GM18873 (cell line): ENCODE measurements around the gene SEMA6A.

Experiments
- ATAC-seq: cut with Tn5 transposase; IDR thresholded peaks from one replicate; pipeline ENCODE4 v1.9.1; 2021; ENCODE audit warnings: mild to moderate bottlenecking, moderate library complexity, moderate number of reproducible peaks; ENCODE audit not compliant: unreplicated experiment, low FRiP score

The SEMA6A gene

DNA sequence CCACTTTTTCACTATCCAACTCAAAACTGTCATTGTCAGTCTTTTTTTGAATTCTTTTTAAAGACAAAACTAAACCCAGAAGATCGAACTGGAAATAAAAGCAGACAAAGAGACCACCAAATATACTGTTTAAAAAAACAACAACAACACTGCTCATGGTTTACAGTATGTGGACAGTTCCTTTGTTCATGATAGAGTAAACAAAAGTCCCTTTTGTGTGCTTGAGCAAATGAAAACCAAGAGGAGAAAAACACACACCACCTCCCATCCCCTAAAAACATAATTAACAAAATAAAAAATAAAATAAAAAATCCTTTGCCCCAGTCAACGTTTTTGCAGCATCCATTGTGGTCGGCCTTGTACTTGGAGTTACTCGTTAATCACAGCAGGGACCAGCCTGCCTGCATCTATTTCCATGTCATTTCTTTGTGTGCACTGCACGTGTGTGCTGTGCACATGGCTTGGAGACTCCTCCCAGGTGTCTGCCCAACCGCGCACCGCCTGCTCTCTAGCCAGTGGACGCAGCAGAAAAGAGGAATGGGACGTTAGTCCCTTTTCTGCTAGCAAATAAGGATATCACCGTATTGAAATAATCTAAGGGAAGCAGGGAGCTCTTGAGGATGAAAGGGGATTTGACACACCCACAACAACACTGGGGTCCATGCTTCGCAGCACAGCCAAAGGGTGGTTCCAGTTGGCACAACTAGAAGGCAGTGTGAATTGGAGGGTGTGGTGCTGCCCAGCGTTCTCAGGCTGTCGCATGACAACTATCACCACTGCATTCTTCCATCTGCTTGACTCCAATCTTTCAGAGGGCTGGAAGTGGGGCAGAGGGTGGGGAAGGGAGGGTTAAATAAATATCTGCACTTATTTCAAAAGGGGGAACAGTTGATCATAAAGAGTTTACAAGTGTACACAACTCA lies 130.0 kb downstream of the SEMA6A start:
- no peak for ATAC-seq

GRCh38 chr5:116442931-116443551 lies 131.6 kb downstream of the SEMA6A start:
- no peak for ATAC-seq

DNA sequence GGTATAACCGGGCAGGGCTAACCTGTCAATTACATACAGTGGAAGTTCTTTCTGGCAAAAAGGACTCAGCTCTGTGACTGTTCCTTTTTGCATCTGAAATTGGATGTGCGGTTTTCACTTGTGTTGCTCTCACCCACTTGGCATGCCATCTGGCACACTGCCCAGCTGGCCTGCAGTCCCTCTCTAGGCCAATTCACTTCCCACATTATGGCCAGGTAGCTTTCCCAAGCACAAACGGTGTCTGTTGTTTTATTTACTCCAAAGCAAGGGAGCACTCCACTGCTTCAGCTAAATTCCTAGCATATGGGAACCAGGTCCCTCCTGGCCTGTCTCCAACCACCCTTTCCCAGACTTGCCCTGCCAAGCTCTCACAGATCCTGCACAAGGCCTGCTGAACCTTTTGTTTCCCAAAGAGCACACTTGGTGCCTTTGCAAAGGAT lies 132.5 kb downstream of the SEMA6A start:
- ATAC-seq = no peak

DNA sequence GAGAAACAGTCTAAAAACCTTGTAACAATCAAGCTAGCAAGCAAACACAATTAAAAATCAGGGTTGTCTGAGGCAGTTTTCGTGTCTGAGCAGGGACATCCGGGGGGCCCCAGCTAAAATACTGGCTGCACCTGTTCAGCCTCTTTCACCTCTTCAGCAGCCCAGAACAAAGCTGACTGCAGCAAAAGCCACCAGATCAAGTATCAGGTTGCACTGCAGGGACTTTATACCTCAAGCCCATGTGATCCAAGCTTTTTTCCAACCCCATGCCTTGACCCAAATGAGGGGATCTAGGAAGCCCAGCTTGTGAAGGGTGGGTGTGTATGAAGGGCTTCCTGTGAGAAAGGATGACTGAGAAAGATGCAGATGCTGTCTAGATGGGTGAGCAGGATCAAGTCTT lies 133.4 kb downstream of the SEMA6A start:
- no peak for ATAC-seq

GRCh38 chr5:116440457-116441001 lies 134.1 kb downstream of the SEMA6A start:
- ATAC-seq = no peak

DNA sequence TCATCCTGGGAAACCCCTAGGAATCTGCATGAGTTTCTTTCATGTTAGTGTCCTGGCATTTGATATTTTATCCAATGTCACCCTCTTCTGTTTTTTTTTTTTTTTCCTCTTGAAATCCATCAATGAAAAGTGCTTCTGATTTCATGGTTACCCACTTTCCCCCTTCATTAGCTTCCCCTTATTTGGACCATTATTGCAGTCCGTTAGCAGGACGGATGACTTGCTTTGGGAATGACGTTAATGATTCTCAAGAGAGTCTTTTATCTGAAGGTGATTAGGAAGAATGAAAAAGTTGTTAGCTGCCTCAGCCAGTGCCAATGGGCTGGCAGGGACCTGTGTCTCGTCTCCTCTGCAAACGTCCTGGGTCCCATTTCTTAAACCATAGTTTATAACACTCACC lies 134.7 kb downstream of the SEMA6A start:
- ATAC-seq = no peak

DNA sequence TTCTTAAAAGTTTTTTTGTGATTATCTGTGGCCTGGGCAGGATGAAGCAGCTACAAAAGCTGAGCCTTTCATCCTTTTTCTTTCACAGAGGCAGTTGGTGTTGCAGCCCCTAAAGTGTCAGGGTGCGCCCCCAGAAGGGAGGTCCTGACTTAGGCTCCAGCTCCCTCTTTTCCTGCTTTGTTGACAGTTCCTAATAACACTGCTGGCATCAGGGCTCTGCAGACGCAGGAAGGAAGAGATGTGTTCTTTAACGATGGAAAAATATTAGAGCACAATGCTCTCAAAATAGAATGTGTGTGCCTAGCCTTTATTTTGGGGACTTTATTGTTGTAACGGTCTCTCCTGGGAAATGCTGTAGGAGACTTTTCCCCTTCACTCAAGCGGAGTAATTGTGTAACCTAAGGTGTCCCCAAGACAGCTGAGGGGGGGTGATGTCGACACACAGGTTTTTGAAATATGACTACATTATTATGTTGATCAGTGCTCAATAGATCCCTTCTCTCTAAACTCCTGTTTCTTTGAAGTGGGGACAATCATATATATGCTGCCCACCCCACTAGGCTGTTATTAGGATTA lies 135.6 kb downstream of the SEMA6A start:
- no peak for ATAC-seq

GRCh38 chr5:116437922-116438578 lies 136.6 kb downstream of the SEMA6A start:
- ATAC-seq = no peak

- no peak for ATAC-seq
Observed at GRCh38 chr5:116437351-116437705, 137.3 kb downstream of the SEMA6A start.

GRCh38 chr5:116436674-116437350 lies 137.8 kb downstream of the SEMA6A start:
- ATAC-seq = no peak

GRCh38 chr5:116428966-116429365 lies 145.7 kb downstream of the SEMA6A start:
- ATAC-seq = no peak

DNA sequence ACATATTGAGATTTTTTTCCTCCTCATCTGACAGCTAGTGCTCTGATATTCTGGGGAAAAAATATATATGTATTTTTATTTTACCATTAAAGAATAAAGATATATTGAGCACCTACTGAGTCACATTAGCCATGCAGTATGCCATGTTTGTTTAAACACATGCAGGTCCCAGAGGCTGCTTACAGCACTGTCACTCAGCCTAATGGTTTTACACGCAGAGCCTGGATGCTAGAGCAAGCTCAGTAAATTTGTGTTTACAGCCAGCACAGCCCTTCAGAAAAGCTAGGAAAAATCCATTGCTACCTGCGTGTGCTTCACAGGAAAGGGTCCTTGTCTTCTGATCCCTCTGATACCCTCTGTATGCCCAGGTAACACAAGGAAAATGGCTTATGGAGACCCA lies 146.2 kb downstream of the SEMA6A start:
- ATAC-seq = no peak

DNA sequence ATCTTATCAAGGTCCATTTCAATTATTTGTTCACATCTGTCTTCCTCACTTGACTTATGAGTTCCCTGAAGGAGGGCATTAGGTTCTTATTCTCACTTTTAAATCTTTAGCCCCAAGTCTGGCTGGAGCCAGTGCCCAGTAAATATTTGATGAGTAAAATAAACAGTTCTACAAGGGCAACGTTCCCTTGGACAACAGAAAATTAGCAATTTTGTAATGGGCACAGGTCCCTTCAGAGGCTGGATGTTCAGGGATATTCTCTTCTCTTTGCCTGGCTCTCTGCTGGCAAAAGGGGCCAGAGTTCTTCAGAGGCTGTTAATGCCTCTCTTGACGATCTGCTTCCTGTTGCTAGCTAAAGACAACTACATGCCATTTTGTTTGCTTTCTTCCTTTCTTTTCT lies 149.7 kb downstream of the SEMA6A start:
- no peak for ATAC-seq

- no peak for ATAC-seq
Observed at GRCh38 chr5:116424258-116424615, 150.4 kb downstream of the SEMA6A start.

DNA sequence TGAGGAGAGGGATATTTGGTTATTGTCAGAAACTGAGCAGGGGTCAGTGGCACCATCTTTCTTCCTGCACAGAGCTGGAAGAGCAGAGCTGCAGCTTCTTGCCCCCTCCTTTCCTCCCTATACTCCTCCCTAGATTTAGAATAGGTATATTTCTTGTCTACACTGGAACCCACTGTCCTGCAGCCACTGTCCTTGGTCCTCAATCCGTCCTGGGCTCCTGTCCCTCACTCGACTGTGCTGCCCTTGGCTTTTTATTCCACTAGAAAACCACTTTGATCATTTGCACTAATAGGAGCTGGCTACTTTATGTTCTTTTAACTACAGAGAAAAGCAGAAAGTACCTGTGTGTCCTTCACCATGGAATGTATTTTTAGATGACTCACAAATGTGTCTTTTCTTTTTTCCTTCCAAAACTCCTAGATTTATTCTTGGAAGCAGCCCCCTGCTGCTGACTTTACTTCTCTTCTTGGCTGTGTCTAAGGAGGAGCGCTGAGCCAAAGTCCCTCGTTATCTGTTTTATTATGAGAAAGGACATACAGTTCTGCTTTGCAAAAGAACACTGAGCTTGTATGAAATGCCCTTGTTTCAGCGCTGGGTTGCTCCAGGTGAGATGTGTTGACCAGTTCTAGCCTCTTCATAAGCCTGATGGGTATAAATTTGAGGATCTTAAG lies 150.9 kb downstream of the SEMA6A start:
- no peak for ATAC-seq

DNA sequence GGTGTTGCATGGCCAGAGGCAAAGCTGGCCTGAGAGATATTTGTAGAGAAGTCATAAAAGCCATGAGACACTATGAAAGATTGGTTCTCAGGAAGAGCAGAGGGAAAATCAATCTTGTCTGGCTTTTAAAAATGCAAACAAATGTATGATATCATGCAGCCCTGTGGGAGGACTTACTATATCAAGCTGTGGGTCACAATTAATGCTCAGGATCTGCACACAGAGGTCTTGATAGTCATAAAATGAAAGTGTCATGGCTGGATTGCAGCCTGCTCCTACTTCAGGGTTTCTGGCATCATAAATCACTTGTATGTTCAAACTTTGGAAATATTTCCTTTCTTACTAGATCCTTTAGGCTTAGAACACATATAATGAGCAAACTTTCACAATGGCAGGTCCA lies 151.5 kb downstream of the SEMA6A start:
- ATAC-seq = no peak

GRCh38 chr5:116421080-116421629 lies 153.5 kb downstream of the SEMA6A start:
- no peak for ATAC-seq

- no peak for ATAC-seq
Observed at GRCh38 chr5:116420540-116420939, 154.1 kb downstream of the SEMA6A start.

GRCh38 chr5:116419258-116419657 lies 155.4 kb downstream of the SEMA6A start:
- ATAC-seq = no peak
